ENCODE results near the gene LEF1. TPM values are rescaled to one million over a fixed set of nuclear protein-coding genes. Genes with fewer than 3 reads are reported as not detected.
A peak's percentile ranks its signal among the peaks of the same experiment; 100 is the strongest.

Gene LEF1
- total and polyA plus RNA-seq, 2 of the 8 experiments (the other 6 are each of a cell fraction or from before 2014, with no cell fraction given), result 2.6 to 5.2 TPM

DNA sequence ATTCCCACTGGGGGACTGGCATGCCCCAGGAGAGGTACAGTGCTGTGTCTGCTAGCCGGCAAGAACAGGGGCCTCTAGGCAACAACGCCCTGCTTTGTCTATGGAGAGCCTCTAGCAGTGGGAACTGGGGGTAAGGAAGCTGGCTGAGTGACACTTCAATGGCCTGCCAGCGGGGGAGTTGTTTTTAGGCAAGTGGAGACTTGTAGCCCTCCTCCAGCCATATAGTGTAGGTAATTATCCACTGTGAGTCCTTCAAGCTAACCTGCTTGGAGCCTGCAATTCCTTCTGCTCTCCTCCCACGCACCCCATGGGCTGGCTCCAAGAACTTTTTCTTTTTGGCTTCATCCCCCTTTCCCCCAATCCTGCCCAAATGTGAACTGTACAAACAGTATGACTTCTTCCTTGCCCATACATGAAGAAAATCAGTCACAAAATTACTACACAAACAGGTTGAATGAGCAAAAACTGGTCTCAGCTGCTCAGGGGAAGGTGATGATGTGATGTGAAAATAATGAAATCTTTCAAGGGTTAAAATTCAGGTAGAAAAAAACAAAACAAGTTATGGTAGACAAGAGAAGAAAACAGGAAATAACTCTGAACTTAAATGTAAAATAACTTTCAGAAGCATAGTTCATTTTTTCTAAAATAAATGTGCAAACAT is 33.1 kb downstream of the LEF1 start:
- Histone ChIP-seq H2AK5ac (ENCODE audit: low read depth, low read length) (no peak overlapping the region), H3K4me1 (replicated peaks in 1 of 4; ENCODE audit: control insufficient read depth in 3 of 4, insufficient read depth in 4 of 4, low read length in 3 of 4) (peaks cover 4 to 9% (median 7%) of the 10 kb centered on the region in 4 experiments; a peak in 6 of 7 replicates), H3K9ac (replicated peaks in 1 of 4; ENCODE audit: extremely low read depth in 1 of 4, low read depth in 3 of 4, low read length in 3 of 4) (no peak overlapping the region), H3K79me1 (ENCODE audit: low read depth, low read length) (no peaks in the 10 kb centered on the region), H2BK20ac (ENCODE audit: low read length) (no peak overlapping the region), H2BK120ac (replicated peaks; ENCODE audit: low read depth, low read length) (no peak overlapping the region), H2BK12ac (ENCODE audit: low read depth, low read length) (no peak overlapping the region), H4K5ac (ENCODE audit: insufficient read length, low read depth, low read length) (no peak overlapping the region), H4K91ac (replicated peaks; ENCODE audit: insufficient read length, low read length) (no peak overlapping the region), H3K27ac (ENCODE audit: low read depth, low read length) (no peak overlapping the region), H3K23ac (ENCODE audit: insufficient read length) (no peak overlapping the region), H2AFZ (ENCODE audit: low read length) (peak overlapping the region; percentile 67; the same call in 1 of the 2 replicates), H3K18ac (ENCODE audit: extremely low read depth, low read length) (no peak overlapping the region), H3K56ac (replicated peaks; ENCODE audit: insufficient read length, low read depth, low read length) (no peak overlapping the region), H3K4ac (replicated peaks; ENCODE audit: insufficient read length, low read depth, low read length) (no peak overlapping the region), H4K8ac (ENCODE audit: extremely low read depth, insufficient read depth, low read length) (no peak overlapping the region; the same call in 1 of the 2 replicates), H3K9me3 (ENCODE audit: insufficient read depth in 2 of 2, low read depth in 1 of 2, low read length in 1 of 2) (no peaks in the 10 kb centered on the region), H2BK15ac (ENCODE audit: low read length) (no peak overlapping the region), H3K27me3 (replicated peaks in 1 of 4; ENCODE audit: control insufficient read depth in 3 of 4, extremely low read depth in 1 of 4, insufficient read depth in 3 of 4, low read length in 3 of 4) (no peaks in the 10 kb centered on the region; a peak in 1 of 7 replicates), H3K36me3 (ENCODE audit: control insufficient read depth in 2 of 4, insufficient read depth in 4 of 4, low read length in 3 of 4) (no peaks in the 10 kb centered on the region), H3K14ac (ENCODE audit: insufficient read length) (no peak overlapping the region), H2BK5ac (ENCODE audit: low read depth, low read length) (no peak overlapping the region), H3K4me3 (ENCODE audit: extremely low read depth in 1 of 4, insufficient read depth in 2 of 4, low read depth in 3 of 4, low read length in 4 of 4) (peak overlapping the region in 1 of 4 experiments; percentile 30; a peak in 1 of 8 replicates), H4K20me1 (replicated peaks in 1 of 2; ENCODE audit: control insufficient read depth in 1 of 2, insufficient read depth in 2 of 2, low read length in 2 of 2) (no peaks in the 10 kb centered on the region), H3K4me2 (ENCODE audit: insufficient read depth in 1 of 2, low read depth in 2 of 2, low read length in 2 of 2) (peak overlapping the region; percentile 50 to 69), H3K79me2 (ENCODE audit: control insufficient read depth in 1 of 2, insufficient read depth in 2 of 2, low read length in 2 of 2) (no peaks in the 10 kb centered on the region), H3K23me2 (ENCODE audit: low read depth, low read length) (no peaks in the 10 kb centered on the region; the same call in 1 of the 2 replicates)
- DNase-seq (ENCODE audit: low read depth in 1 of 2, low spot score in 2 of 2), result peak in 1 of 2 experiments; percentile 71
- FAIRE-seq, result peak; percentile 75
- 6% methylated on average over 4 of the region's 4 CpGs; no CpG with 5 or more reads in 1 of the 2 experiments for WGBS, 2 experiments (ENCODE audit: extremely low coverage in 1 of 2, insufficient coverage in 1 of 2, insufficient read length in 1 of 2, insufficient replicate concordance in 2 of 2, low coverage in 1 of 2, low lambda C conversion rate in 2 of 2, missing lambda C conversion rate in 1 of 2)
- CTCF ChIA-PET (ENCODE audit: partially characterized antibody), result interaction anchor here (0.5 to 1.9 kb wide), 4 partner anchors 9 to 52 kb away, joined by 3 to 5 read pairs (median 4); partner anchors contain the start of gene LEF1
- no peak for TF ChIP-seq SP2 (IDR thresholded peaks at IDR 0.05; ENCODE audit: low read length)
- no peak for TF ChIP-seq TEAD4 (IDR thresholded peaks at IDR 0.05; ENCODE audit: low read depth, low read length)
- TF ChIP-seq NANOG (IDR thresholded peaks at IDR 0.05; ENCODE audit: insufficient read depth, low read depth, low read length, poor library complexity, severe bottlenecking), result peak; percentile 91
- peak; percentile 72 for TF ChIP-seq EGR1 (IDR thresholded peaks at IDR 0.05; ENCODE audit: borderline replicate concordance, low read depth, low read length)
- TF ChIP-seq RAD21 (IDR thresholded peaks at IDR 0.05 in 1 of 2, conservative IDR thresholded peaks at IDR 0.05 in 1 of 2; ENCODE audit: low read depth in 2 of 2, low read length in 2 of 2), result peak in 1 of 2 experiments; percentile 16; a peak in 2 of 4 replicates
- TF ChIP-seq CTBP2 (IDR thresholded peaks at IDR 0.05; ENCODE audit: borderline replicate concordance, insufficient read depth, insufficient read length, low read length), result peak; percentile 64
- no peak for TF ChIP-seq TCF12 (IDR thresholded peaks at IDR 0.05; ENCODE audit: low read depth, low read length)
- POLR2A ChIA-PET (ENCODE audit: partially characterized antibody), result no interaction called here

Measured in H1 (cell line).